GM08714 (cell line): ENCODE results near the gene ROCK2.
"Not testable (repeated sequence)": the region's sequence is repeated elsewhere in the genome, so short reads cannot be mapped to it uniquely, and the experiment has no call there.

ENCODE experiments used
- H3K4me3 ChIP-seq: fragments of 200-500 bp; sonication (Bioruptor generic); 2 replicates; pipeline ENCODE4 v1.5.1; 2014; ENCODE audit warnings: mild to moderate bottlenecking, low read length, inconsistent platforms
- ZNF274 ChIP-seq: IDR thresholded peaks from 2 replicates; pipeline ENCODE4 v1.6.1; 2012; ENCODE audit warnings: mild to moderate bottlenecking, low read depth, low read length

Gene ROCK2

DNA sequence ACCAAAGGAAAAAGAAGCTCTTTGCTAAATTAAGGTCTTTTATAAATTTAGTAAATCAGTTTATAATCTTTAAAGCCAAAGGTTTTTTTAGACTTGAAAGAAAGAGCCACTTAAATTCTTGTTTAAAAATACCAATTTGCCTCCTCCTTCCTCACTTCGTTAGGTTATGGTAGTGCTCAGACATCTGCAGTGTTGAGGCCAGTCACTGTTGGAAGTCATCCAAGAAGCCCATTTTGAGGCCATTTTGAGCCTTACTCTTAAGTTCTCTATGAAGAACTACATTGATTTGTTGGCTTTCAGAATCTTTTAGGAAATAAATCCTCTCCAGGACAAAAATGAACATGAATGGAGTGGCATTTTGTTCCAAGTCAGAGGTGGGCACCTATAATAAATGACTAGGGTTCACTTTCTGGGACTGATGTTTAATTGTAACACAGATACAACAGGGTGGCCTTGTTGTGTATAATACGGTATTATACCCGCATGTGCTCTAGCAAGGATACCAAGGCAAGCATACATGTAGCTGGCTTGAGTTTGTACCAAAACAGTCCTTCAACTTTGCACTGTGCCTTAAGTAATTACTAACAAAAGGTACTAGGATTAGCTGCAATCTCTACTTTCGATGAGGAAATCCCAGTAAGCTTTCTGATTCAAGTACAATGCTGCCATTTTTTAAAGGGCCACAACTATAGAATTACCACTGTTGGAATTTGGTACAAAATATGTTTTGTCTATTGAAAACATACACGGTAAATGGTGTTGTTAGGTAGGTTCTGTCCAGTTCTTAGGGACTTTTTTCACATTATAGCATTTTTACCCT lies 166.4 kb downstream of the ROCK2 start:
- H3K4me3 ChIP-seq, result no peak overlapping the region
- no peak for TF ChIP-seq ZNF274

DNA sequence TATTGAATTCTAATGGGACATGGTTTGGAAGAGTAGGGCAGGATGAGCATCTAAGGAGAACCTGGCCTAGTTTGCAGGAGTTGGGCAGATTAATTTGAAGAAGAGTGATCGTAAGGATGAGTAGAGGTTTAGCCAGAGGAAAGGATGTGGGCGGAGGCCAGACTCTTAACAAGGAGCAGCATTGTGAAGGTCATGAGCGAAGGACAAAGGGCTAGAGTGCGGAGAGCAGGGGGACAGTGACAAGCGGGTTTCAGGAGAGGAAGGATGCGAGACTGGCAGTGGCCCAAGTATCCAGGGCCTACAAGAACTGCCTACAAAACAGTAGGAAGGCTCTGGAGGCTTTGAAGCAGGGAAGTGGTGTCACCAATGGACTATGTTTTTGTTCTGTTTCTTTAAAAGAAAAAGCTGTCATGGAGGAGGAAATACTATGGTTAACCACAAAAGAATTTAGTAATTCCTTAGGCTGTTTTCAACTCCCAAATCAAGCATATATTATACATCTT lies 169.1 kb downstream of the ROCK2 start:
- TF ChIP-seq ZNF274, result no peak
- H3K4me3 ChIP-seq, result no peak overlapping the region

DNA sequence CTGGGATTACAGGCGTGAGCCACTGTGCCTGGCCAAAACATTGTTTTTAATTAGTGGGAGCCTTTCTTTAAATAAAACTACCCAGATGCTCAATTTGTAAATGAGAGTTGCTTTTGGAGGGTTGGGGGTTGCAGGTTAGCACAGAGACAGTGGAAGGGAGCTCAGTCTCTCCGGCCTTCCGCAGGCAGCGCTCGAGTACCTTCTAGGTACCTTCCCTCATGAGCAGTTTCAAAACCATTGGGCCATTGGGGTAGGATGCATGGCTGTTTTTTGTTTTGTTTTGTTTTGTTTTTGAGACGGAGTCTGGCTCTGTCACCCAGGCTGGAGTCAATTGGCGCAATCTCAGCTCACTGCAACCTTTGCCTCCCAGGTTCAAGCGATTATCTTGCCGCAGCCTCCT lies 170.2 kb downstream of the ROCK2 start:
- TF ChIP-seq ZNF274, result no peak
- H3K4me3 ChIP-seq, result no peak overlapping the region

DNA sequence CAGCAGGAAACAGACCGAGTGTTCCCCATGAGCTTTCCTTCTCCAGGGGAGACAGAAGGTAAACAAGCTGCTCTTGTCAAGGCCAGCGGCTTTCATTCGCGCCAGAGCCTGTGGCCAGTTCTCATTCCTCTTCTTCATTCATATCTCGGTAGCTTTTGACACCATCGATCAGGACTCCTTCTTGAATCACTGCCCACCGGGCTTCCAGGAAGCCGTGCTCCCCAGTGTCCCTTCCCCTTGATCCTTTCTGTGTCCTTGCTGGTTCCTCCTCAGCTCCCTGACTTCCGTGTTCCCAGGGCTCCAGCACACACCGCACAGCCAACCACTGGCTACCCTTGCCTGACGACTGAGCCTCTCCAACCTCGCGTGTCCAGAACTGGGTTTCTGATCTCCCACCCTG lies 175.1 kb downstream of the ROCK2 start:
- no peak overlapping the region for H3K4me3 ChIP-seq
- no peak for TF ChIP-seq ZNF274

DNA sequence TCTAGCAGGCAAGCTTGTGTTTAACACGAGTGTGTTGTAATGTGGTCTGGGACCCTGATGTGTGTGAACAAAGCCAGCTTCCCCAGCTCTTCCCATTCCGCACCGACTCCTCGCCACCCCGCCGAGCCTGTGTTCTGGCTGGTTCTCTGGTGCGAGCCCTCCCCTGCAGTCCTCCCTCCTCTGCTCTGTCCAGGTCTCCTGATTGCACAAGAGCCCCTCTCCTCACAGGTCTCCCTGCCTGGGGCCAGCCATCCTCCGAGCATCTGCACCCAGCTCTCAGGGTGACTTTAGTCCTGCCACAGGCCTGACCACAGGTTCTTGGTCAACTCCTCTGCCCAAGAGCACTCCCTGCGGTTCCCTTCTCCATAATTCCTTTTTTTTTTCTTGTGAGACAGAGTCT lies 175.9 kb downstream of the ROCK2 start:
- TF ChIP-seq ZNF274, result no peak

DNA sequence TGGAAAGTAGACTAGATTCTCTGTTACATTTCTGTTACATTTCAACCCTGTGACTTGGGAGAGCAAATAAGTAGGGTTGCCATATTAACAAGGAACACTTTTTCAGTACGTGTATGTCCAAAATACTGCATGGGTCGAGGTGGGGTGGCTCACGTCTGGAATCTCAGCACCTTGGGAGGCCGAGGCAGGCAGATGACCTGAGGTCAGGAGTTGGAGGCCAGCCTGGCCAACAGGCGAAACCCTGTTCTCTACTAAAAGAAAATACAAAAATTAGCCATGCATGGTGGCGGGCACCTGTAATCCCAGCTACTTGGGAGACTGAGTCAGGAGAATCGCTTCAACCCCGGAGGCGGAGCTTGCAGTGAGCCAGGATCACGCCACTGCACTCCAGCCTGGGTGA lies 178.0 kb downstream of the ROCK2 start:
- no peak overlapping the region for H3K4me3 ChIP-seq
- TF ChIP-seq ZNF274, result no peak

More for the DNA sequence above, 175.9 kb downstream of the ROCK2 start:
- H3K4me3 ChIP-seq, result no peak overlapping the region

DNA sequence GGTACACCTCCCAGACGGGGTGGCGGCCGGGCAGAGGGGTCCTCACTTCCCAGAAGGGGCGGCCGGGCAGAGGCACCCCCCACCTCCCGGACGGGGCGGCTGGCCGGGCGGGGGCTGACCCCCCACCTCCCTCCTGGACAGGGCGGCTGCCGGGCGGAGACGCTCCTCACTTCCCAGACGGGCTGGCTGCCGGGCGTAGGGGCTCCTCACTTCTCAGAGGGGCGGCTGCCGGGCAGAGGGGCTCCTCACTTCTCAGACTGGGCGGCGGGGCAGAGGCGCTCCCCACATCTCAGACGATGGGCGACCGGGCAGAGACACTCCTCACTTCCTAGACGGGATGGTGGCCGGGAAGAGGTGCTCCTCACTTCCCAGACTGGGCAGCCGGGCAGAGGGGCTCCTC lies 179.4 kb downstream of the ROCK2 start:
- H3K4me3 ChIP-seq, result not testable (repeated sequence)

DNA sequence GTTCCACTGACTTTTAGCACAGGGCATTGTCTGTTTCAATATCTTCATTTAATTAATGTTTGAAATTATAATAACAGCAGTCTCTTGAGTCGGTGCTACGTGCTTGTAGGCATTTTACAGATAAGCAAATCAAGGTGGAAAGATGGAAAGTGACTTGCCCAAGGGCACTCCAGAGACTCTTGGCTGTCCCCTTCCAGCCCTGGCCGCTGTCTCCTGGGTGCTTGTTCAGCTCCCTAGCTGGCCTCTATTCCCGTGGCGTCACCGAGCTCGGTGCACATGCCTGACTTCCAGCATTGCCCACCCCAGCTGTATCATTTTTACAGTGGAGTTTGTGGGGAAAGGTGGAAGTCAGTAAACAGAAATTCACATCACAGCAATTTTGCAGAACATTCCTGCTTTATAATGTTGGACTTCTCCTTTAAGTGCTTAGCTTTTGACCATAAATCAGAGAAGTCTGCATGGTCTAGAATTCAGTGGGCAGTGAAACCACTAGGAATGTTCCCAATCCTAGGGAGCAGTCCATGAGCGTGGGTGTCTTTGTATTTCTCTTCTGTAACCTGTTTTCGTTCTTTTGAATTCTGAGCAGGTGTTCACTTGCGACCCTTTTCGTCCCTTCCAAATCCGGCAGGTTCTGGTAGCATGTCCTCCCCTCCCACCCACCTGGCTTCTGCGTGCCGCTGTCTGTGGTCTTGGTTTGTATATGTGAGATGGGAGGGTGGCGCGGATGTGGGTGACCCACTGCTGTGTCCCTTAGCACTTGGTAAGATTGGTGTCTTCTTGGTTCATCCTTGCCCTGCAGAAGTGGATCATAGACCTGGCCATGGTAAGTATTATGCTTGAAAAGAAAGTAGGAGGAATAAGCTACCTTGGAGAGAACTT lies 180.8 kb downstream of the ROCK2 start:
- no peak overlapping the region for H3K4me3 ChIP-seq
- TF ChIP-seq ZNF274, result no peak

DNA sequence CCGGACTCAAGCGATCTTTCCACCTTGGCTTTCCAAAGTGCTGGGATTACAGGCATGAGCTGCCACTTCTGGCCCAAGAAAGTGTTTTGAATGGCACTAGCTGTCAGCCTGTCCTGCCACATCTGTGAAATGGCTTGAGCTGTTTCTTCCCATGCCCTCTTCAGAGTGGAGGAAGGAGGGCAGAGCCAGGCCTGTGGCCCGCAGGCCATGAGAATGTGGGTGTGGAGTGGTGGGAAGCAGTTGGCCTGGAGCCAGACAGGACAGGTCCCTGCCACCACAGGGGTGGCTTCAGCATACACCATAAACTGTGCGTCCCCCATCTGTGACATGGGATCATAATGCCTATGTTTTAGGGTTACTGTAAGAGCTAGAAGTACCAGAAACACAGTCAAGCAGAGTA lies 182.7 kb downstream of the ROCK2 start:
- no peak overlapping the region for H3K4me3 ChIP-seq
- TF ChIP-seq ZNF274, result no peak

DNA sequence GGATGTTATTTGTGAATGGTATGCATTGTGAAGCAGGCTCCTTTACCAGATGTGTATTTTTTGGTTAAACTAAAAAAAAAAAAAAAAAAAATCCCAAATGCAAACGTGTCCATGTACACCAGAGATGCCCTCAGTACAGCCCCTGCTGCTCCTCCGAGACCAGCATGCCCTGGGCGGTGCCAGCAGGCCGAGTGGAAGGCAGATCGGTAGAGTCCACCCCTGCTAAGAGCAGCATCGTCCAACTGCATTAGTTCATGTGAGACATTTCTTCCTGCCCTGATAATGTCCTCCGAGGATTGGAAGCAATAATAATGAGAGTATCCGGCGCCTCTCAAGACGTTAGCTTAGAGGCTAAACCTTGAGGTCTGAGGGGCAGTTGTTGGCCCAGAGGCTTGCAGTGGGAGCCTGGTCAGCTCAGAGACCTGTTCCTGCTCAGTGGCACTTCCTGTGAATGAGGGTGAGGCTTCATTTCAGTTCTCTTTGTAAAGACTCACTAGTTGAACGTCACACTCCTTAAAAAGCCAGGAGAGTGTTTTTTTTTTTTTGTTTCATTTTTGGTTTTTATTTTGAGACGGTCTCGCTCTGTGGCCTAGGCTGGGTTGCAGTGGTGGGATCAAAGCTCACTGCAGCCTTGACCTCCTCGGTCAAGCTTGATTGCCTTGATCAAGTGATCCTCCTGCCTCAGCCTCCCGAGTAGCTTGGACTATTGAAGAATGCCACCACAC lies 183.5 kb downstream of the ROCK2 start:
- no peak overlapping the region for H3K4me3 ChIP-seq
- no peak for TF ChIP-seq ZNF274

DNA sequence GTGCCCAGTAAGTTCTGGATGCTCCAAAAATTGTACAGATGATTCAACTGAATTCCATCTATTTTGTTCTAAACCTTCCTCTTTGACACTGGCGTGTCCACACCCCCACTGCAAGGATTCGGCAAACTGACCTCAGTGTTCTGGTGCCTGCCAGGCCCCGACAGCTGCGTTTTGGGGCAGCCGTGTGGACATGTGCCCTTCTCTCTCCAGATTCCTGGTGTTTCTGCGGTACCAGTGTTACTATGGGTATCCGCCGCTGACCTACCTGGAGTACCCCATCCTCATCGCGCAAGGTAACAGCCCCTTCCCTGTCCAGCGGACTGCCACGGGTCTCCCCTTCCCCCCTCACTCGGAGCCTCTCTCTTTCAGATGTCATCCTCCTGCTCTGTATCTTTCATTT lies 184.2 kb downstream of the ROCK2 start:
- no peak for TF ChIP-seq ZNF274
- H3K4me3 ChIP-seq, result no peak overlapping the region

DNA sequence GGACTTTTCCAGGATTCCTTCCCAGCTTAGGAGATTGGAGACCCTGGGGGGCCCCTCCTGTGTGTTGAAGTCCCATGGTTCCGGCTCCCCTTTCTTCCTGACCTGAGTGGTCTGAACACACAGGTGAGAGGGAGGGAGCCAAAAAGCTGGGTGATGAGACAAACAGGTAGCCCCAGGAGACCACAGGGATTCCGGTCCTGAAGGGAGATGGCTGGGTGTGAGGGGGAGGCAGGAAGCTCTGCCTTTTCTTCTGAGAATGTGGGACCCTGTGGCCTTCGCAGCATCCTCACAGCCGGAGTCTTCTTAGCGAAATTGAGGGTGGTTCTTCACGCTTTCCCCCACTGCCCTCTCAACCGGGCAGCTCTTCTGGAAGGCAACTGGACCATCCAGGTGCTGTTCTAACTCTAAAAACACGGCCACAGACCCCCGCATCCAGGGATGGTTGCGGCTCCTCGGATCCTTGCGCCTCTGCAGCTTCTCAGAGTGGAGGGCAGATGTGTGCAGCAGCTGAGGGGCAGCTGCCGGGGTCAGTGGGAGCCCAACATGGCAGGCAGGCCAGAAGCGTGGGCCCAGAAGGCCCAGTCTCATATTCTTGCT lies 184.8 kb downstream of the ROCK2 start:
- no peak for TF ChIP-seq ZNF274
- no peak overlapping the region for H3K4me3 ChIP-seq

DNA sequence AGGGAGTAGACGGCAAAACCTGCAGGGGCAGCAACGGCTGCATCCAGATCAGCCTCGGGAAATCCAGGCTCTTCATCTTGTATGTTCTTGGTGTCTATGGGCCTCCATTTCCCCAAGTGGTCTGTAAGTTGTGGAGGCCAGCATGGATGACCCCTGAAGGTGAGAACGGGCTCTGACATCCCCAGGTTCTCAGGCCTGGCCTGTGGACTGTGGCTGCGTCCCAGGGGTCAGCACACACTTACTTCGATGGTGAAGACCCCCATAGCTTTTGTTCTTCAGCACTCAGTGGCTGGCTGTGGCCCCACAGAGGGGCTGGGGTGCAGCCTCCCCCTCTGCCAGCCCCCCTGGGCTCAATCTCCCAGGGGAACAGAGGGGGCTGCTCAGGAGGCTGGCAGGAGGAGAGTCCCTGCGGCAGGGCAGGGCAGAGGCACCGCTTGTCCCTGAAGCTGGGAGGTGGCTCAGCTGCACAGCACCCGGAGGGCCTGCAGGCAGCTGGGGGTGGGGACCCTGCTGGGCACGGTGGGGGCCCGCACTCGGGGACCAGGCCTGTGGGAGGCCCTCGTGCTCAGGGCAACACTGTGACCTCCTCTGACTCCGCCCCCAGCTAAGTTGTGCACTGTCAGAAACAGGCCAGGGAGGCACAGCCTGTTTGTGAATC lies 185.4 kb downstream of the ROCK2 start:
- TF ChIP-seq ZNF274, result no peak
- H3K4me3 ChIP-seq, result no peak overlapping the region

DNA sequence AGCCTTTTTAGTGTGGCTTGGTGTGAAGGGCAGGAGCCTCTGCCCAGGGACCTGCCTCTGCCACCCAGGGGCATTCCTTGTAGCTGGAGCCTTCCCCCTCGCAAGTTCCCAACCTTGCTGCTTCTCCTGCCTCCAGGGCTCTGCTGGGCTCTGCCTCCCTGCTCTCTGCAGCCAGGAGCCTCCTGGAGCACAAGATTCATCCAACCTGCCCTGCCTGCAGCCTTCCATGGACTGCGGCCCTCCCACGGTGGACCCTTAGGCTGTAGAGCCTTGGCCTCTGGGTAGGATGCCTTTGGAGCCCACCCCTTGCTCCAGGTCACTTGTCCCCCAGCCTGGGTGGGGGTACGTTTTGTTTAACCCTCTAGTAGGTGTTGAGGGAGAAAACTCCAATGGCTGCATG lies 186.7 kb downstream of the ROCK2 start:
- TF ChIP-seq ZNF274, result no peak
- H3K4me3 ChIP-seq, result no peak overlapping the region
